T-helper 22 cell (primary cell): ENCODE measurements around the gene SLC50A1.
"Not testable (repeated sequence)": the region's sequence is repeated elsewhere in the genome, so short reads cannot be mapped to it uniquely, and the experiment has no call there.

ENCODE experiments used
- DNase-seq: peaks from one replicate; pipeline ENCODE4 v3.0.0-alpha.2; 2020; ENCODE audit warnings: low read depth

Gene SLC50A1

DNA sequence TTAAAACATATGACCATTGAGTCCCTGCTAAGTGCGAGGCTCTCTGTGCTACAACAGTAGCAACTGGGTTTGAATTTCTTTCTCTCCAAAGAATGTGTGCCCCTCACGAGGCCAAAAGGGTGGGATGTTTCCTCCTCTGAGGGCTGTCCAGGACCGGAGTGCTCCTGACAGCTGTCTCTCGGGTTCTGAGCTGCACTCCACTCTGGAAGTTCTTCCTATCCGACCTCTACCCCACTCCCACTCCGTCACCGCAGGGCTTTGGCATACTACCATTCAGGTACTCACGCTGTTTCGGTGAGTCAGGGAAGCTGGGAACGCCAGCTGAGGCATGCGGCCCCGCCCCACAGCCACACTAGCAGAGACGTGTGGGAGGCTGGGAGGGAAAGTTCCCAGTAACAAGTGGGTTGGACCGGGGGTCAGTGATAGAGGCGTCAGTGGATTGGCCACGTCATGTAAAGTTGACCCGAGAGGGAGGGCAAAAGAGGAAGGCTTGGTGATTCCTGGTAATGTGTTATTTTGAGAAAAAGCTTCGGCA lies 705 bp upstream of the SLC50A1 start:
- DNase-seq, result peak; percentile 37

DNA sequence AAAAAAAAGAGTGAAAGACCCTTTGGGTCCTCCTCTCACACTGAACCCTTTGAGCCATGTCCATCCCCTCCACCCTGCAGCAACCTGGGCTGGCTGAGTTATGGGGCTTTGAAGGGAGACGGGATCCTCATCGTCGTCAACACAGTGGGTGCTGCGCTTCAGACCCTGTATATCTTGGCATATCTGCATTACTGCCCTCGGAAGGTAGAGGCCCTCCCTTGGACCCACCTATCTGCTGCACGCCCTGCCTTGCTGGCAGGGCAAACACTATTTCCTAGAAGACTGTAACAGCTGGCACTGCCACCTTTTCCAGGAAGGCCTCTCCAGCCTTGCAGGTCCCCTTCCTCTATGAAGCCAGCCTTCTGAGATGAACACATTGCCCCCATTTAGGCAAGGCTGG lies 1.1 kb downstream of the SLC50A1 start:
- no peak for DNase-seq

DNA sequence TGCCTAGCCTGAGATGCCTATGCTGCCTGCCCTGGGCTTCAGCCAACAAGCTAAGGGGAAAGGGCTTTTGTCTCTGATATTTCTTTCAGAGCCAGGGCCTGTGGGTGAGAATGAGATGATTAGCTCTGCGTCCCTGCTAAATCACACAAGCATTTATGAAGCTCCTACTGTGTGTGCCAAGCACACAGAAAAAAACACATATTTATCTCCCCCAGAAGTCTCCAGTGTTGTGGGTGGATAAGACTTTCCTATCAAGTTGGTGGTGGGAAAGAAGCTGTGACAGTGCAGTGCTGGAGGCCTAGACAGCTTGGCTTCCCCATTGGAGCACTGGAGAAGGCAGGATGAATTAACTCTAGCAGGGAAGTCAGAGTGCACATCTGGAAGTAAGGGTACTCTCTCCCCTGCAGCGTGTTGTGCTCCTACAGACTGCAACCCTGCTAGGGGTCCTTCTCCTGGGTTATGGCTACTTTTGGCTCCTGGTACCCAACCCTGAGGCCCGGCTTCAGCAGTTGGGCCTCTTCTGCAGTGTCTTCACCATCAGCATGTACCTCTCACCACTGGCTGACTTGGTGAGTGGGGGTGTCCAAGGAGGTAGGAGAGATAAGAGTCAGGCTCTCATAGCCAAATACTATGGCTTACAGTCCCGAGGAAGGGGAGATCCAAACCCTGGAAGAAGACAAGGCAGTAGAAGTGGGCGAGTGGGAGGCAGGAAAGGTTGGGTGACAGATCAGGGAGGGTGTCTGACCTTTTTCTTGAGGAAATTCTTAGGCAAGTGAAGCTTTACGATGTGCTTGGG lies 1.7 kb downstream of the SLC50A1 start:
- no peak for DNase-seq

- peak; percentile 78 for DNase-seq
These were observed 4.4 kb downstream of the SLC50A1 start, which contains the start of gene DPM3 for GRCh38 chr1:155139895-155140629. DPM3 (minus strand) TSS chr1:155140531; CDS start chr1:155140240, 291 bp downstream.

- DNase-seq, result no peak
These were observed 4.9 kb downstream of the SLC50A1 start for GRCh38 chr1:155140630-155140953.

DNA sequence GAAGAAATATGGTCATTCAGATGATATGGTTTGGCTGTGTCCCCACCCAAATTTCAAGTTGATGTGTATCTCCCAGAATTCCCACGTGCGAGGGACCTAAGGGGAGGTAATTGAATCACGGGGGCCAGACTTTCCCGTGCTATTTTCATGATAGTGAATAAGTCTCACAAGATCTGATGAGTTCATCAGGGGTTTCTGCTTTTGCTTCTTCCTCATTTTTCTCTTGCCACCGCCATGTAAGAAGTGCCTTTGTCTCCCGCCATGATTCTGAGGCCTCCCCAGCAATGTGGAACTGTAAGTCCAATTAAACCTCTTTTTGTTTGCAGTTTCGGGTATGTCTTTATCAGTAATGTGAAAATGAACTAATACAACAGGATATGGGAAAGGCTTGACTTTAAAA lies 6.1 kb downstream of the SLC50A1 start:
- no peak for DNase-seq

DNA sequence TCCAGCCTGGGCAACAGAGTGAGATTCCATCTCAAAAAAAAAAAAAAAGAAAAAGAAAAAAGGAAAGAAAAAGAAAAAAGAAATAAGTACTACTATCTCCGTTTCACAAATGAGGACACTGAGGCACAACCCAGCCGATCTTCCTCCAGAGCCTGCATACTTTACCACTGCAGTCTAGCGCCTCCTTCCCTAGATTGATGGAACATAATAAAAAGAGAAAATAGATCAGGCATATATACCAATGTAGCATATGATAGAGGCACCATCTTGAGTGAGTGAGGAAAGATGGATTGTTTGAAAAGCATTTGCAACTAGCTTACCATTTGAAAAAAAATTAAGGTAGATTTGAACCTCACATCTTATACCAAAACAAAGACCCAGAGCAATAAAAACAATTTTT lies 9.8 kb downstream of the SLC50A1 start:
- DNase-seq, result no peak

DNA sequence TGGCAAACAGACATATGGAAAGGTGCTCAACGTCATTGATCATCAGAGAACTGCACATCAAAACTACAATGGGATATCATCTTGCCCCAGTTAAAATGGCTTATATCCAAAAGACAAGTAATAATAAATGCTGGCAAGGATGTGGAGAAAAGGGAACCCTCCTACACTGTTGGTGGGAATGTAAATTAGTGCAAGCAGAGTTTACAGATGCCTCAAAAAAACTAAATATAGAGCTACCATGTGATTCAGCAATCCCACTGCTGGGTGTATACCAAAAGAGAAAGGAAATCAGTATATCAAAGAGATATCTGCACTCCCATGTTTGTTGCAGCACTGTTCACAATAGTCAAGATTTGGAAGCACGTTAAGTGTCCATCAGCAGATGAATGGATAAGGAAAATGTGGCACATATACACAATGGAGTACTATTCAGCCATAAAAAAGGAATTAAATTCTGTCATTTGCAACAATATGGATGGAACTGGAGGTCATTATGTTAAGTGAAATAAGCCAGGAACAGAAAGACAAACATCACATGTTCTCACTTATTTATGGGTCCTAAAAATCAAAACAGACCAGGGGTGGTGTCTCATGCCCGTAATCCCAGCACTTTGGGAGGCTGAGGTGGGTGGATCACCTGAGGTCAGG lies 20.5 kb downstream of the SLC50A1 start:
- DNase-seq, result not testable (repeated sequence)

DNA sequence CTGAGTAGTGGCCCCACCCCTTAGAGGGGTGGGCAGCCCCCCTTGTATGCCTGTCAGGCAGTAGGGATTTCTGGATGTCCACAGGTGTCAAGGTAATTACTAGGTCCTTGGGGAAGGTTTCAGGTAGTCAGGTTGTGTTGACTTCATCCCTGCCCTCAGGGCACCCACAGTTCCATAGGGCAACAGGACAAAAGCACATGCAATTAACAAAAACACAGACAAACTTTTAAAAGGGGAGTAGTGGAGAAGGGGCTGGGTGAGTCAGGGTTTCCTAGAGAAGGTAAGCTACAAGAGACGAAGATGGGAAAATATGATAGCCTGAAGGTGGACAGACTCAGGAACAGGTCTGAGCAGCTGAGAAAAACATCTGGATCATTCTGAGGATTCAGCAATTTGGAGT lies 23.3 kb downstream of the SLC50A1 start:
- no peak for DNase-seq

DNA sequence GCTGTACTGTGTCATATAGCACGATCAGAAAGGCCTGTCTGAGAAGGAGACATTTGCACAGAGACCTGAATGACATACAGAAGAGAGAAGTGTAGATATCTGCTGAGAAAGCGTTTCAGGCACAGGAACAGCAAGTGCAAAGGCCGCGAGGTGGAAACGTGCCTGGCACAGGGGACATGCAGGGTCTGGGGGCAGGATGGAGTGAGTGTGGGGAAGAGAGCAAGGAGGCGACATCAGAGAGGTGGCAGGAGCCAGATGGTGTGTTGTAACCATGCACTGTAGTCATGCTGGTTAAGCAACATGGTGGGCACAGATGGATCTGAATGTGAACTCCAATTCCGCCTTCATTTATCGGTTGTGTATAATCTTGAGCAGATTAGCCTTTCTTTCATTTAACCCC lies 24.5 kb downstream of the SLC50A1 start:
- no peak for DNase-seq

GRCh38 chr1:155162631-155163030 lies 27.0 kb downstream of the SLC50A1 start:
- not testable (repeated sequence) for DNase-seq

GRCh38 chr1:155163785-155164184 lies 28.1 kb downstream of the SLC50A1 start:
- not testable (repeated sequence) for DNase-seq

GRCh38 chr1:155164625-155165024 lies 29.0 kb downstream of the SLC50A1 start:
- not testable (repeated sequence) for DNase-seq

- DNase-seq, result no peak
These were observed 30.4 kb downstream of the SLC50A1 start for GRCh38 chr1:155166051-155166470.

DNA sequence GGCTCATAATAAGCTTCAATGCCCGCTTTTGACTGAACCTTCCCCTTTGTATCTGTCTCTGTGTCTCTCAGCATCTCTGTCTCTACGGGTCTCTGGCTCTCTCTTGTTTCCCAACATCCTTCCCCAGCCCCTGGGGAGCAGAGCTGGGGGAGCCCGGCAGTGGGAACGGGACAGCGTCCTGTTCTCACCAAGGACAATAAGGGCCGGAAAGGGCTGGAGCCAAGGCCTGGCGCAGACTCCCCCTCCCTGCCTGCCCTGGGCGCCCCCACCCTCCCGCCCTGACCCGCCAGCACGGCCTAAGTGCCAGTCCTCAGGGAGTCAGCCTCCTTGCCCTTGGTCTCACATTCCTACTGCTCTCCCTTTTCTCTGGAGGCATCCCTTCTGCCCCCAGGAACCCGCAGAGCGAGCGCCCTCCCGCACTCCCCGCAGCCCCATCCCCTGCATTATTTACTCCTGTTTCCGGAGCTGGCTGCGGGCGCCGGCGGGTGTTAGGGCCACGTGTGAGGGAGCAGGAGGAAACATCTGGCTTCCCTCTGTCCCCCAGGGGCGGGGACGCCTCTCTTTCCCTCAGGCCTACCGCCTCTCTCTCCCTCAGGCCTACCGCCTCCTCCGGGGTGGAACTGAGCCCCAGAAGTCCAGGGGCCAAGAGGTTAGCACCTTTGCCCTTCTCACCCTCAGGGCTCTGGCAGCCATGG lies 31.0 kb downstream of the SLC50A1 start:
- no peak for DNase-seq

DNA sequence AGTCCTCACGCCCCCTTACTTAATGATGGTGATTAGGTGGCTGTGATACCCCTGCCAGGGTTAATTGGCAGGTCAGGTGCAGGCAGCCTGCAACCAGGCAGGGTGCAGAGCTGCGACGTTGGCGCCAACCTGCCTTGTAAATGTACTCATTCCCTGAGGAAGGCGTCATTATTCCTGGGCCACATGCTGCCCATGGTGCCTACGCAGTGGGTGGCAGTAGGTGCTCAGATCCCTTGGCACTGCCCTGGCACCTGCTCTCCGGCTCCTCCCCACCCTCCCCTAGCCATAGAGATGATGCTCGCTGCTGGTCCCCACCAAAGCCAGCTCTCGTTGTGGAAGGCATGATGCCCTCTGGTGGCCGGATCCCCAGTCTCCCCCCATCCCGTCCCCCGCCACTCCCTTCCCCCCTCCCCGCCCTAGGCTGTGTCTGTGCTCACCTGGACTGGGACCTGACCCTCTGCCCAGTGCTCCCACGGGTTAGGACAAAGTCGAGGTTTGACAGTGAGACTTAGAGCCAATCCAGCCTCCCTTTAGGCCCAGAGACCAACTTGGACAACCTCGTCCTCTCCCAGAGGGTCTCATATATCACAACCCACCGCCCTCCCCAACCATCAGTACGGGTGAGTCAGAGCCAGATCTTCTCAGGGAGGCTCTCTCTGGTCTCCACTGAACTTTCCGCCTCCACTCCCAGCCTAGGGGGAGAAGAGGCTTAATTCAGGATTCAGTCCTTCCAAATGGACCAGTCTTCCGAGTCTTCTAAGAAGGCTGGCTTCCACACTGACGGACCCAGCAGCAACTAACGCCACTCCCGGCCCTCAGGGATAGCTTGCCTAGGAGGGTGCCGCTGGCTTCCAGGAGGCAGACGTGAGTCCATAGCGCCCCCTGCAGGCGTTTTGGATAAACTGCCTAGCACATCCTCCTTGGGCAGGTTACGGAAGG lies 31.8 kb downstream of the SLC50A1 start:
- peak; percentile 61 for DNase-seq

DNA sequence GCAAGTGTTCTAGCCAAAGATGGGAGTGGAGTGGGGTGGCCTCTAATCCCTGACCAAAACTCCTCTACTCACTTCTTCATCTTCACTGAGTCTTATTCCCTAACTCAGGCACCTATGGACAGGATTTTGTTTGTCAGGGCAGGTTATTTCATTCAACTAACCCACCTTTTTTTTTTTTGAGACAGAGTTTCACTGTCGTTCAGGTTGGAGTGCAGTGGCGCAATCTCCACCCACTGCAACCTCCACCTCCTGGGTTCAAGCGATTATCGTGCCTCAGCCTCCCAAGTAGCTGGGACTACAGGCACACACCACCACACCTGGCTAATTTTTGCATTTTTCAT lies 32.4 kb downstream of the SLC50A1 start:
- not testable (repeated sequence) for DNase-seq

GRCh38 chr1:155168456-155169210 lies 33.0 kb downstream of the SLC50A1 start:
- no peak for DNase-seq

GRCh38 chr1:155169541-155169940 lies 33.9 kb downstream of the SLC50A1 start:
- DNase-seq, result no peak

DNA sequence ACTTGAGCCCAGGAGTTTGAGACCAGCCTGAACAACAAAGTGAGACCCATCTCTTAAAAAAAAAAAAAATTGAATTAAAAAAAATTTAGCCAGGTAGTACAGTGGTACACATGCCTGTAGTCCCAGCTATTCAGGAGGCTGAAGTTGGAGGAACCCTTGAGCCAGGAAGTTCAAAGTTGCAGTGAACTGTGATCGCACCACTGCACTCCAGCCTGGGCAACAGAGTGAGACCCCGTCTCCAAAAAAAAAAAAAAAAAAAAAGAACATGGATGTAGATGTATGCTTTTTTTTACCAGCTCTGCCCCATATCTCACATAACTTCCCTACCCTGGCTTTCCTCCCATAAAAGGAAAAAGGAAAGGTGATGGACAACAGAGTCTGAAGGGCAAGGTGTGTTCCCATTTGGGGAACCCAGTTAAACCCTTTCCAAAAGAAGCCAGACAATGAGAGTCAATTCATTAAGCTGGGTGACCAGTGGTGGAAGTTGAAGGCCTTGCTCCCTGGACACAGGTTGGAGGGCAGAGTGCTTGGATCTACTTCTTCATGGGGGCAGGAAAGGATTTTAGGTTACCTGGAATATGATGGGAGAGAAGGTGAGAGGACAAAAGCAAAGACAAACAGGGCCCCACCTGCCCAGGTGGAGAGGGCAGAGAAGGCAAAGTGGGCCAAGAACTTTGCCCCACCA lies 34.6 kb downstream of the SLC50A1 start:
- DNase-seq, result no peak
